OCI-LY7 (cell line): ENCODE results near the gene RBM22.

Experiments used
- CTCF ChIP-seq: fragments of 200-600 bp; sonication (generic); conservative IDR thresholded peaks from 2 replicates; pipeline ENCODE4 v1.5.1; 2014; ENCODE audit warnings: mild to moderate bottlenecking, antibody characterized with exemption, low read length, moderate library complexity, mixed read lengths
- EZH2phosphoT487 ChIP-seq: fragments of 200-600 bp; sonication (generic); IDR thresholded peaks from 2 replicates; pipeline ENCODE4 v1.6.1; 2018; ENCODE audit warnings: low read depth, borderline replicate concordance, mild to moderate bottlenecking, mixed run types, antibody characterized with exemption, low read length, moderate library complexity, mixed read lengths

GRCh38 chr5:150650021-150651006, 50.5 kb downstream of the RBM22 start:
- no peak for TF ChIP-seq CTCF
- no peak for TF ChIP-seq EZH2phosphoT487
